Liver (tissue), 9 donors: Measurements from ENCODE around the gene CACTIN. TPM values are rescaled to one million over a fixed set of nuclear protein-coding genes. Genes with fewer than 3 reads are reported as not detected.

Experiments used
- DNase-seq: peaks from one replicate; pipeline ENCODE4 v3.0.0-alpha.2; 2017; ENCODE audit warnings: low spot score
- H3K27ac ChIP-seq, 2 donors: one replicate each; pipeline ENCODE4 v1.7.0; 2013; ENCODE audit warnings: inconsistent platforms in 2 of 2, low read length in 2 of 2, control low read depth in 1 of 2, low read depth in 1 of 2, mild to moderate bottlenecking in 1 of 2
- H3K27me3 ChIP-seq, 4 donors: one replicate each; pipeline versions ENCODE4 v1.6.1 to v1.7.0; 2013; ENCODE audit warnings: low read length in 3 of 4, inconsistent platforms in 1 of 4, mild to moderate bottlenecking in 1 of 4, moderate library complexity in 1 of 4; ENCODE audit not compliant: control insufficient read depth in 4 of 4, insufficient read depth in 4 of 4
- H3K36me3 ChIP-seq, 4 donors: one replicate each; pipeline versions ENCODE4 v1.6.1 to v1.7.0; 2013; ENCODE audit warnings: low read length in 3 of 4, mild to moderate bottlenecking in 3 of 4, low read depth in 1 of 4, moderate library complexity in 1 of 4; ENCODE audit not compliant: control insufficient read depth in 4 of 4, insufficient read depth in 3 of 4
- H3K4me1 ChIP-seq, 4 donors: one replicate each; pipeline versions ENCODE4 v1.6.1 to v1.7.0; 2013; ENCODE audit warnings: low read length in 3 of 4, mild to moderate bottlenecking in 3 of 4, moderate library complexity in 1 of 4; ENCODE audit not compliant: control insufficient read depth in 4 of 4, insufficient read depth in 4 of 4
- H3K4me3 ChIP-seq, 3 donors: one replicate each; pipeline versions ENCODE4 v1.6.1 to v1.7.0; 2013; ENCODE audit warnings: low read length in 3 of 3, control low read depth in 1 of 3, low read depth in 1 of 3, mild to moderate bottlenecking in 1 of 3
- H3K9ac ChIP-seq, 2 donors: one replicate each; pipeline ENCODE4 v1.7.0; 2013; ENCODE audit warnings: low read length in 2 of 2, mild to moderate bottlenecking in 2 of 2, moderate library complexity in 2 of 2, control low read depth in 1 of 2, low read depth in 1 of 2
- H3K9me3 ChIP-seq, 4 donors: one replicate each; pipeline versions ENCODE4 v1.6.1 to v1.7.0; 2013; ENCODE audit warnings: low read length in 3 of 4; ENCODE audit not compliant: control insufficient read depth in 4 of 4
- ATF3 ChIP-seq: IDR thresholded peaks from 2 replicates; pipeline ENCODE4 v1.6.1; 2016; ENCODE audit warnings: antibody characterized with exemption
- CTCF ChIP-seq: fragments of 150-350 bp; IDR thresholded peaks from 2 replicates; pipeline ENCODE4 v1.5.1; 2017; ENCODE audit warnings: improper control_type of control experiment, low read depth, low read length; ENCODE audit not compliant: missing input control
- HNF4A ChIP-seq, 2 donors: conservative IDR thresholded peaks; 2 replicates each; pipeline ENCODE4 v1.6.1; 2016; ENCODE audit warnings: antibody characterized with exemption in 2 of 2, mild to moderate bottlenecking in 2 of 2
- NR2F2 ChIP-seq: IDR thresholded peaks from 2 replicates; pipeline ENCODE4 v1.6.1; 2016; ENCODE audit warnings: antibody characterized with exemption
- RAD21 ChIP-seq, 2 donors: IDR thresholded peaks; 2 replicates each; pipeline ENCODE4 v1.6.1; 2016; ENCODE audit warnings: antibody characterized with exemption in 2 of 2, mild to moderate bottlenecking in 2 of 2
- REST ChIP-seq: IDR thresholded peaks from 2 replicates; pipeline ENCODE4 v1.6.1; 2016; ENCODE audit warnings: antibody characterized with exemption, mild to moderate bottlenecking
- RXRA ChIP-seq, 2 donors: IDR thresholded peaks; 2 replicates each; pipeline ENCODE4 v1.6.1; 2017 to 2018; ENCODE audit warnings: antibody characterized with exemption in 2 of 2, mild to moderate bottlenecking in 1 of 2
- SP1 ChIP-seq: IDR thresholded peaks from 2 replicates; pipeline ENCODE4 v1.6.1; 2018; ENCODE audit warnings: antibody characterized with exemption, mild to moderate bottlenecking
- YY1 ChIP-seq: IDR thresholded peaks from 2 replicates; pipeline ENCODE4 v1.6.1; 2016; ENCODE audit warnings: antibody characterized with exemption, mild to moderate bottlenecking
- WGBS: extraction: QIAGEN DNeasy Blood & Tissue Kit; methylation state at CpG from one replicate; pipeline ENCODE4 v1.1.7; 2013; 5-methylcytosine and 5-hydroxymethylcytosine counted together
- polyA plus RNA-seq, 2 donors: library from polyadenylated mRNA; stranded (reverse) in 1 of 2; unstranded in 1 of 2; fragments of 200-250 nt in 1 of 2; fragments of >200 nt in 1 of 2; fragmentation: Nextera tagmentation in 1 of 2; extraction: Ambion mirVana in 1 of 2; gene quantifications; one replicate each; pipeline versions ENCODE4 v1.2.1 to v1.2.3, GENCODE V29; 2013 to 2015
- total RNA-seq, 2 donors: library from RNA; depleted of rRNA; stranded (reverse); fragments of >200 nt; gene quantifications; one replicate each; pipeline ENCODE4 v1.2.3, GENCODE V29; 2014
- donor health status: healthy.
- donor health status: healthy.
- donor health status: healthy.
- donor health status: healthy.
- donor health status: healthy.

The CACTIN gene
- total and polyA plus RNA-seq, 4 donors = 1.9 to 13.2 (median 10.0) TPM

- Histone ChIP-seq H3K4me1 (peaks cover 0 to under 1% (median under 1%) of the 10 kb centered on the region in 4 donors), H3K4me3 (no peak overlapping the region), H3K9me3 (no peaks in the 10 kb centered on the region), H3K9ac (no peak overlapping the region), H3K36me3 (no peaks in the 10 kb centered on the region), H3K27ac (no peak overlapping the region), H3K27me3 (no peaks in the 10 kb centered on the region)
- TF ChIP-seq NR2F2 = no peak
- TF ChIP-seq ATF3 = no peak
- no peak for TF ChIP-seq HNF4A (conservative IDR thresholded peaks at IDR 0.05)
- TF ChIP-seq RAD21 (IDR thresholded peaks at IDR 0.05) = no peak
- TF ChIP-seq SP1 = no peak
- TF ChIP-seq CTCF = no peak
- TF ChIP-seq RXRA (IDR thresholded peaks at IDR 0.05) = no peak
- DNase-seq = no peak
- 63% methylated on average over 31 of the region's 31 CpGs for WGBS
These were observed 39.8 kb downstream of the CACTIN start for GRCh38 chr19:3586707-3587346.

- TF ChIP-seq RAD21 (IDR thresholded peaks at IDR 0.05) (peak; percentile 43 to 51), CTCF (peak; percentile 24), REST (no peak), YY1 (no peak)
- Histone ChIP-seq H3K4me1 (no peaks in the 10 kb centered on the region), H3K36me3 (no peaks in the 10 kb centered on the region), H3K9ac (no peak overlapping the region), H3K9me3 (no peaks in the 10 kb centered on the region), H3K4me3 (peak overlapping the region in 1 of 3 donors; percentile 43), H3K27me3 (no peaks in the 10 kb centered on the region), H3K27ac (no peak overlapping the region)
- DNase-seq = no peak
- 24% methylated on average over 16 of the region's 16 CpGs for WGBS
These were observed 40.4 kb downstream of the CACTIN start for GRCh38 chr19:3586127-3586626.
